ENCODE data around the gene APOBEC2.

APOBEC2 gene

GRCh38 chr6:41092421-41093140, 39.6 kb downstream of the APOBEC2 start:
- DNase-seq, result no peak

GRCh38 chr6:41093729-41094128, 40.7 kb downstream of the APOBEC2 start:
- no peak for DNase-seq

GRCh38 chr6:41097467-41098090, 44.6 kb downstream of the APOBEC2 start:
- DNase-seq, result no peak

GRCh38 chr6:41098366-41098765, 45.4 kb downstream of the APOBEC2 start:
- DNase-seq, result no peak

GRCh38 chr6:41100871-41101287, 47.9 kb downstream of the APOBEC2 start:
- no peak for DNase-seq

- no peak for DNase-seq
Observed at GRCh38 chr6:41103847-41104246, 50.8 kb downstream of the APOBEC2 start.

GRCh38 chr6:41111017-41111416, 58.0 kb downstream of the APOBEC2 start:
- DNase-seq, result no peak

Data from 8988T (cell line).